ENCODE data around the gene FSTL5.

- TF ChIP-seq YY1 (IDR thresholded peaks at IDR 0.05; ENCODE audit: insufficient read depth, insufficient read length) = no peak
- TF ChIP-seq ZNF274 (IDR thresholded peaks at IDR 0.05; ENCODE audit: low read depth, low read length) = no peak
- TF ChIP-seq SUZ12 (IDR thresholded peaks at IDR 0.05; ENCODE audit: extremely low read depth, insufficient read depth, insufficient read length) = no peak
These were observed 770.2 kb downstream of the FSTL5 start for GRCh38 chr4:161393602-161394001.
